GM19099 (cell line): ENCODE measurements around the gene GLYATL1.

Source experiments
- POLR2A ChIP-seq: IDR thresholded peaks from 3 replicates; pipeline ENCODE4 v1.6.1; 2011; ENCODE audit warnings: low read depth; ENCODE audit not compliant: insufficient read length; ENCODE audit errors: extremely low read depth

The GLYATL1 gene

DNA sequence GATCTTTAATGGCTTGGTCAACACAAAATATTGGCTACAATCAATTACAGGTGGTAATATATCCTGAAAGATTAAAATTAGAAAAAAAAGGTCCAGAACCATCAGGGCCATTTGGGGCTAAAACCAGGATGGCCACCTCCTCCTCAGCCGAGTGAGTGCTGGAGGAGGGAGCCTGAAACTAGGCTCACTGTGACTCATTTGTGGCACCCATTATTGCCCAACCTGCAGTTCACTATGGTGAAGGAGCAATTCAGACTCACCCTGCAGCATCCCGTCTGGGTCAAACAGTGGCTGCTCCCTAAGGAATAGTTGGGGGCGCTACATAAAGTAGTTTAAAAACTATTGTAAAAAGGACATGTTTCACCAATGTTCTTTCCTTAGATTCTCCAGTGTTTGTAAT, 60.7 kb downstream of the GLYATL1 start:
- TF ChIP-seq POLR2A: no peak
